ENCODE data around the gene IFNLR1. TPM values are rescaled to one million over a fixed set of nuclear protein-coding genes. Genes with fewer than 3 reads are reported as not detected.

IFNLR1 gene
- total and polyA plus RNA-seq, 2 donors (not counting 1 experiment from before 2014, with no cell fraction given): under 0.01 to 0.02 TPM

- H3K27me3 ChIP-seq (ENCODE audit: control insufficient read depth, insufficient read depth, low read length): peaks cover 8% of the 10 kb centered on the region
- no peak overlapping the region for H3K27ac ChIP-seq (ENCODE audit: insufficient read depth, low read length)
- H3K4me2 ChIP-seq (ENCODE audit: extremely low read depth, insufficient read depth, low read length): no peak overlapping the region
- TF ChIP-seq CTCF (conservative IDR thresholded peaks at IDR 0.05 in 1 of 2, IDR thresholded peaks at IDR 0.05 in 1 of 2; ENCODE audit: low read depth in 1 of 2, low read length in 2 of 2) (no peak), EZH2 (IDR thresholded peaks at IDR 0.05; ENCODE audit: low read length, missing control alignments) (no peak)
- no peak overlapping the region for H2AFZ ChIP-seq (ENCODE audit: low read length)
- H3K36me3 ChIP-seq (ENCODE audit: control insufficient read depth, insufficient read depth, low read length): no peaks in the 10 kb centered on the region
- no peak overlapping the region for H3K4me3 ChIP-seq (replicated peaks in 1 of 4; ENCODE audit: control extremely low read depth in 1 of 4, insufficient read depth in 1 of 4, low read depth in 3 of 4, low read length in 4 of 4)
- no peaks in the 10 kb centered on the region for H3K9me3 ChIP-seq (ENCODE audit: control insufficient read depth, insufficient read depth, low read depth, low read length)
- H3K9ac ChIP-seq (ENCODE audit: insufficient read depth, low read length): no peak overlapping the region
- H4K20me1 ChIP-seq (ENCODE audit: control insufficient read depth, extremely low read depth, insufficient read depth, low read length): no peaks in the 10 kb centered on the region
- no peak for DNase-seq (ENCODE audit: low read depth in 2 of 2)
- H3K79me2 ChIP-seq (ENCODE audit: control insufficient read depth, insufficient read depth, low read length): no peaks in the 10 kb centered on the region
- no peaks in the 10 kb centered on the region for H3K4me1 ChIP-seq (ENCODE audit: control insufficient read depth, extremely low read depth, insufficient read depth, low read length)
Observed at GRCh38 chr1:24167008-24167407, 20.1 kb downstream of the IFNLR1 start.

GRCh38 chr1:24165500-24165899 is 21.6 kb downstream of the IFNLR1 start:
- no peaks in the 10 kb centered on the region for H3K79me2 ChIP-seq (ENCODE audit: control insufficient read depth, insufficient read depth, low read length)
- H3K4me3 ChIP-seq (replicated peaks in 1 of 4; ENCODE audit: control extremely low read depth in 1 of 4, insufficient read depth in 1 of 4, low read depth in 3 of 4, low read length in 4 of 4): no peak overlapping the region
- H3K4me2 ChIP-seq (ENCODE audit: extremely low read depth, insufficient read depth, low read length): no peak overlapping the region
- no peaks in the 10 kb centered on the region for H3K9me3 ChIP-seq (ENCODE audit: control insufficient read depth, insufficient read depth, low read depth, low read length)
- H3K4me1 ChIP-seq (ENCODE audit: control insufficient read depth, extremely low read depth, insufficient read depth, low read length): no peaks in the 10 kb centered on the region
- no peak for DNase-seq (ENCODE audit: low read depth in 2 of 2)
- H4K20me1 ChIP-seq (ENCODE audit: control insufficient read depth, extremely low read depth, insufficient read depth, low read length): no peaks in the 10 kb centered on the region
- H3K27me3 ChIP-seq (ENCODE audit: control insufficient read depth, insufficient read depth, low read length): peaks cover 16% of the 10 kb centered on the region
- H3K36me3 ChIP-seq (ENCODE audit: control insufficient read depth, insufficient read depth, low read length): no peaks in the 10 kb centered on the region
- H3K27ac ChIP-seq (ENCODE audit: insufficient read depth, low read length): no peak overlapping the region
- H3K9ac ChIP-seq (ENCODE audit: insufficient read depth, low read length): no peak overlapping the region
- no peak overlapping the region for H2AFZ ChIP-seq (ENCODE audit: low read length)
- TF ChIP-seq CTCF (conservative IDR thresholded peaks at IDR 0.05 in 1 of 2, IDR thresholded peaks at IDR 0.05 in 1 of 2; ENCODE audit: low read depth in 1 of 2, low read length in 2 of 2) (no peak), EZH2 (IDR thresholded peaks at IDR 0.05; ENCODE audit: low read length, missing control alignments) (no peak)

GRCh38 chr1:24164004-24164403 is 23.1 kb downstream of the IFNLR1 start:
- H3K27ac ChIP-seq (ENCODE audit: insufficient read depth, low read length): no peak overlapping the region
- no peak overlapping the region for H3K4me3 ChIP-seq (replicated peaks in 1 of 4; ENCODE audit: control extremely low read depth in 1 of 4, insufficient read depth in 1 of 4, low read depth in 3 of 4, low read length in 4 of 4)
- no peaks in the 10 kb centered on the region for H3K9me3 ChIP-seq (ENCODE audit: control insufficient read depth, insufficient read depth, low read depth, low read length)
- H3K4me2 ChIP-seq (ENCODE audit: extremely low read depth, insufficient read depth, low read length): no peak overlapping the region
- no peak overlapping the region for H3K9ac ChIP-seq (ENCODE audit: insufficient read depth, low read length)
- no peaks in the 10 kb centered on the region for H4K20me1 ChIP-seq (ENCODE audit: control insufficient read depth, extremely low read depth, insufficient read depth, low read length)
- H2AFZ ChIP-seq (ENCODE audit: low read length): no peak overlapping the region
- TF ChIP-seq CTCF (conservative IDR thresholded peaks at IDR 0.05 in 1 of 2, IDR thresholded peaks at IDR 0.05 in 1 of 2; ENCODE audit: low read depth in 1 of 2, low read length in 2 of 2): no peak
- TF ChIP-seq EZH2 (IDR thresholded peaks at IDR 0.05; ENCODE audit: low read length, missing control alignments): no peak
- DNase-seq (ENCODE audit: low read depth in 2 of 2): no peak
- no peaks in the 10 kb centered on the region for H3K4me1 ChIP-seq (ENCODE audit: control insufficient read depth, extremely low read depth, insufficient read depth, low read length)
- peaks cover 21% of the 10 kb centered on the region for H3K27me3 ChIP-seq (ENCODE audit: control insufficient read depth, insufficient read depth, low read length)
- H3K79me2 ChIP-seq (ENCODE audit: control insufficient read depth, insufficient read depth, low read length): no peaks in the 10 kb centered on the region
- H3K36me3 ChIP-seq (ENCODE audit: control insufficient read depth, insufficient read depth, low read length): no peaks in the 10 kb centered on the region

All from fibroblast of lung (primary cell).